ENCODE measurements around the gene COPRS.

COPRS gene, protein sequence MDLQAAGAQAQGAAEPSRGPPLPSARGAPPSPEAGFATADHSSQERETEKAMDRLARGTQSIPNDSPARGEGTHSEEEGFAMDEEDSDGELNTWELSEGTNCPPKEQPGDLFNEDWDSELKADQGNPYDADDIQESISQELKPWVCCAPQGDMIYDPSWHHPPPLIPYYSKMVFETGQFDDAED

DNA sequence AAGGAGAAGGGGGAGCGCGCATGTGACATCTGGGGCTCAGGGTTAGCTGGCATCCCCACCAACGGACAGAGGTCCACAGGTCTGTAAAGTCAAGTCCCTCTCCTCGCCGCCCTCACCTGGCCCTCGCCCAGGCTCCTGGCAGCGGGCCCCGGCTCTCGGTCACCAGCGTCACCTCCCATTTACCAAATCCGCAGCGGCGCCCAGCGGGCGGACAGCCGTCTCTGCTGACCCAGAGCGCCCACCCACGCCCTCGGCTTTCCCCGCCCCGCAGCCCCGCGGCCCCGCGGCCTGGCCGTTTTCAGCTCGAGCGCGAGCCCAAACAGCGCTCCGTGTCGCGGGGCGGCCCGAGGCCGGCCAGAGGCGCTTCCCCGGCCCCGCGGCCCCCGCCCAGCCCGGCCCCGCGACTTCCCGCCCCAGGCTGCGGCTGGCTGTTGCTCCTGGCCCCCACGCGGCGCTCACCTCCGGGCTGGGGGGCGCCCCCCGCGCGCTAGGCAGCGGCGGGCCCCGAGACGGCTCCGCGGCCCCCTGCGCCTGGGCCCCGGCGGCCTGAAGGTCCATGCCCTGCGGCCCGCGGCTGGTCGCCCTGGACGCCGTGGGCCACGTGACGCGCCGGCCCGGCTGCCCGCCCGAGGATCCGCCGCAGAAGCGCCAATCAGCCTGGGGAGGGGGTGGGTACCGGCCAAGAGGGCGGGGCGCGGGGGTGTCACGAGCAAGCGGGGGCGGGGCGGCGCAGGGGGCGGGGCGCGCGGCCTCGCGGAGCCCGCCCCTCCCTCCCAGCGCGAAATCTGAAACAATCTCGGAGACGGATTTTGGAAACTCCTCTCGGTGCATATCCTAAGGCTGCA is at the start of gene COPRS:
Gene COPRS, minus strand, starts transcription at position 603 of the 845 bp plus-strand sequence. Its CDS starts 45 bp downstream, at position 558.
- peaks cover 21% of the 10 kb centered on the region for H3K4me1 Mint-ChIP-seq (ENCODE audit: low read depth)
- no peaks in the 10 kb centered on the region for H3K27me3 Mint-ChIP-seq
- H3K27ac Mint-ChIP-seq: peak within 1 kb of the TSS; percentile 87
- H3K36me3 Mint-ChIP-seq (ENCODE audit: low read depth): peaks cover 41% of the 10 kb centered on the region
- H3K4me3 Mint-ChIP-seq: peak within 1 kb of the TSS; percentile 87
- no peaks in the 10 kb centered on the region for H3K9me3 Mint-ChIP-seq

DNA sequence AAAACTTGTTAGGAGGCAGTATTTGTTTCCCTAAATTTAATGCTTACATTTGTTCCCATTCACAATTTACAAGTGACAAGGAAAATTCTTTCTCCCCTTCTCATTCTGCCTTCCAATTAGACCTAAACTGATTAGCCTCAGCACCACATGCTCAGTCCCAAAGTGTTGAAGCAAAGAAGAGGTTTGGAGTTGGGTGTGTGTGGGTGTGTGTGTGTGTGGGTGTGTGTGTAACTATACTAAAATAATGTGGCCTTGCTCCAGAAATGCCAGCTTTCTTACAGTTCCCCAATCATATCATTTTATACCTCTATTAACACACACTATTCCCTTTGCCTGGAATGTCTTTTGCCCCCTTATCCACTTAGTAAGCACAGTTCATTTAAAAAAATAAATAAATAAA is 49.3 kb upstream of the COPRS start:
- H3K4me1 Mint-ChIP-seq (ENCODE audit: low read depth): peaks cover 20% of the 10 kb centered on the region
- H3K27ac Mint-ChIP-seq: no peak overlapping the region
- H3K9me3 Mint-ChIP-seq: no peaks in the 10 kb centered on the region
- peaks cover 21% of the 10 kb centered on the region for H3K27me3 Mint-ChIP-seq
- H3K4me3 Mint-ChIP-seq: no peak overlapping the region
- H3K36me3 Mint-ChIP-seq (ENCODE audit: low read depth): no peaks in the 10 kb centered on the region

DNA sequence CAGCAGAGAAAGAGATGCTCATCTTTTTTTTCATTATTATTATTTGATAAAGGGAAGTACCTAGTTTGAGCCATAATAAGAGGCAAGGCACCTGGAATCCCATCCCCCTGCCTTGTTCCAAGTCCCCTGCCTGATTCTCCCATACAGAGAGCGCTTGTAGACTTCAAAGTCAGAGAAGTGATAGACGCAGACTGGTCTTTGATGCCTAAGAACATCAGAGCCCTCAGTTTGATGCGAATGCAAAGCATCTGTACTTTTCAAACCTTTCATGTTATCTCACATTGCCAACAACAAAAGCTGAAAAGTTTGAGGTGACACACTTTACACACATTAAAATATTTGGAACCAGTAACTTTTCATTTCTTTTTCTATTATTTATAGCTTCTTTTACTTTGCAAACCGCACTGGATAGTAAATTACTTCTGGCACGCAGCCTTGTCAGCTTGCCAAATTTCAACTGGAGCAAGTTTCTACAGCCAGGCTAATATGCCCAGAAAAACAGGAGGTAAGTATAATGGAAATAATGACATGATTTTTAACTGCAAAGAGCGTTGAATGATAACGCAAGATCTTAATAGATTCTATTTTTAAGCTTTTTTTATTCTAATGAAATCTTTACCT is 48.4 kb upstream of the COPRS start:
- peak overlapping the region; percentile 26 for H3K27ac Mint-ChIP-seq
- peaks cover 20% of the 10 kb centered on the region for H3K27me3 Mint-ChIP-seq
- peaks cover 26% of the 10 kb centered on the region for H3K4me1 Mint-ChIP-seq (ENCODE audit: low read depth)

DNA sequence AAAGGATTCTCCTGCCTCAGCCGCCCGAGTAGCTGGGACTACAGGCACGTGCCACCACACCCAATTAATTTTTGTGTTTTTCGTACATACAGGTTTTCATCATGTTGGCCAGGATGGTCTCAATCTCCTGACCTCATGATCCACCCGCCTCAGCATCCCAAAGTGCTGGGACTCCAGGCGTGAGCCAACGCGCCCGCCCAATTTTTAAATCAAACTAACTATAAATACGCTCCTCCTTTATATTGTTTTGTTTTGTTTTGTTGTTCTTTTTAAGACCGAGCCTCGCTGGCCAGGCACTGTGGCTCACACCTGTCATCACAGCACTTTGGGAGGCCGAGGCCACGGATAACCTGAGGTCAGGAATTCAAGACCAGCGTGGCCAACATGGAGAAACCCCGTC is 44.4 kb upstream of the COPRS start:
- Mint-ChIP-seq H3K36me3 (ENCODE audit: low read depth) (peaks cover 5% of the 10 kb centered on the region), H3K4me3 (no peak overlapping the region), H3K27me3 (peaks cover 6% of the 10 kb centered on the region), H3K27ac (no peak overlapping the region), H3K9me3 (no peaks in the 10 kb centered on the region), H3K4me1 (ENCODE audit: low read depth) (peaks cover 32% of the 10 kb centered on the region)

More for the DNA sequence above, 48.4 kb upstream of the COPRS start:
- Mint-ChIP-seq H3K4me3 (no peak overlapping the region), H3K9me3 (no peaks in the 10 kb centered on the region), H3K36me3 (ENCODE audit: low read depth) (no peaks in the 10 kb centered on the region)

DNA sequence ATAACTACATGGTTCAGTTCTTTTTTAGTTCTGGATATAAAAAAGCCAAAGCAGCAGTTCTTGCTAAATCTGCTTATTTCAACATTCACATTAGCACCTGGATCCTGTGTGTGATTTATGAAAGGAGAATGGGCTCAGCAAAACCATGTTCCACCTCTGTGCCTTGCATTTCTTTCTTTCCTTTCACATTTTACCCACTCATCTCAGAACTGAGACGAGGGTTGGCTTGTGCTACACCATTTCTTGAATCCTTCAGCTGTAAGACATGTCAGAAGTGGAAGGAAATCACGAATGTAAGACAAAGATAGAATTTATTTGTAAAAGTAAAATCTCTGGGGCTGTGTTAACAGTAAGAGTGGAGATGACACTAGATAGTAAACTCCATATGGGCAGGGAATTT is 43.6 kb upstream of the COPRS start:
- Mint-ChIP-seq H3K27ac (no peak overlapping the region), H3K27me3 (peaks cover 6% of the 10 kb centered on the region), H3K4me1 (ENCODE audit: low read depth) (peaks cover 30% of the 10 kb centered on the region), H3K4me3 (no peak overlapping the region), H3K9me3 (no peaks in the 10 kb centered on the region), H3K36me3 (ENCODE audit: low read depth) (peaks cover 10% of the 10 kb centered on the region)

DNA sequence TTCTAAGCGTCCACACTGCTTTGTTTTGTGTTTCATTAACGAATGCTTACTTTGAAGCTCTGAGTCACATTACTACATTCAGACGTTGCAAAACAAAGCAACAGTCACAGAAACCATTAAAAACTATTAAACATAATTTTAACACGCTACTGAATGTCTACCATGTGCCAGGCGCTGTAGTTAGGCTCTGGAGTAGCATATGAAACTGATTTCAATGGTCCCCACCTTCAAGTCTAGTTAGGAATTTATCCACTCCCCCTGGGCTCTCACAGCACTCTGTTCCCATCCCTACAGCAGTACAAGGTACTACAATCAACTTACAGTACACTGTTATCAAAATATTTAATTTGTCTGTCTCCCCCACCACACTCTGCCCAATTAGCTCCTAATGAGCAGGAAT is 41.8 kb upstream of the COPRS start:
- H3K4me1 Mint-ChIP-seq (ENCODE audit: low read depth): peaks cover 28% of the 10 kb centered on the region
- no peaks in the 10 kb centered on the region for H3K9me3 Mint-ChIP-seq
- no peaks in the 10 kb centered on the region for H3K27me3 Mint-ChIP-seq
- H3K36me3 Mint-ChIP-seq (ENCODE audit: low read depth): peaks cover 26% of the 10 kb centered on the region
- H3K27ac Mint-ChIP-seq: no peak overlapping the region
- no peak overlapping the region for H3K4me3 Mint-ChIP-seq

DNA sequence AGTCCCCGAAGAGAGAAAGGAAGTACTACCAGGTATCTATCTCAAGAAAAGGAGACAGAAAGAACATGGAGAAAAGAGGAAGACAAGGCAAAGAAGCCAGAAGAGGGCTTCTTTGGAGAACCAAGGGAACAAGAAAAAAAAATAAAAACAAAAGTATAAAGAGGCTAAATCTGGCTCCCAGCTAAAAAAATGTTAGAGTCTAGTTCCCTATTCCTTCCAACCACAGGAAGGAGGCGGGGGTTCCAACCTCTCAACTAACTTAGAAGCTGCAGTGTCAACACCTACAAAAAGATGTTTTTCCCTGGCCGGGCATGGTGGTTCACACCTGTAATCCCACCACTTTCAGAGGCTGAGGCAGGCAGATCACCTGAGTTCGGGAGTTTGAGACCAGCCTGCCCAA is 29.1 kb upstream of the COPRS start:
- no peaks in the 10 kb centered on the region for H3K9me3 Mint-ChIP-seq
- H3K36me3 Mint-ChIP-seq (ENCODE audit: low read depth): peaks cover 66% of the 10 kb centered on the region
- peaks cover 8% of the 10 kb centered on the region for H3K4me1 Mint-ChIP-seq (ENCODE audit: low read depth)
- no peak overlapping the region for H3K4me3 Mint-ChIP-seq
- no peaks in the 10 kb centered on the region for H3K27me3 Mint-ChIP-seq
- peak overlapping the region; percentile 29 for H3K27ac Mint-ChIP-seq

DNA sequence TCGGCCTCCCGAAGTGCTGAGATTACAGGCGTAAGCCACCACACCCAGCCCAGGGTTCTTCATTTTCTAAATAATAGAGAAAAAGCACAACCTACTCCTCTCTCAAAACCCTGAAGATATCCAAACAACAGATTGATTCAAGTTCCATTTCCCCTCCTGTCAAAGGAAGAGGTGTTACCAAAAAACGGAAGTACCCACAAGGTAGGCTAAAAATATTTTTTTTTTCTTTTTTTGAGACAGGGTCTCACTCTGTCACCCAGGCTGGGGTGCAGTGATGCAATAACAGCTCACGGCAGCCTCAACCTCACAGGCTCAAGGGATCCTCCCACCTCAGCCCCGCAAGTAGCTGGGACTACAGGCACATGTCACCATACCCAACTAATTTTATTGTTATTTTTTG is 23.5 kb upstream of the COPRS start:
- Mint-ChIP-seq H3K4me3 (no peak overlapping the region), H3K9me3 (no peaks in the 10 kb centered on the region), H3K4me1 (ENCODE audit: low read depth) (peaks cover 46% of the 10 kb centered on the region), H3K27me3 (no peaks in the 10 kb centered on the region), H3K27ac (peak overlapping the region; percentile 52), H3K36me3 (ENCODE audit: low read depth) (peaks cover 76% of the 10 kb centered on the region)

DNA sequence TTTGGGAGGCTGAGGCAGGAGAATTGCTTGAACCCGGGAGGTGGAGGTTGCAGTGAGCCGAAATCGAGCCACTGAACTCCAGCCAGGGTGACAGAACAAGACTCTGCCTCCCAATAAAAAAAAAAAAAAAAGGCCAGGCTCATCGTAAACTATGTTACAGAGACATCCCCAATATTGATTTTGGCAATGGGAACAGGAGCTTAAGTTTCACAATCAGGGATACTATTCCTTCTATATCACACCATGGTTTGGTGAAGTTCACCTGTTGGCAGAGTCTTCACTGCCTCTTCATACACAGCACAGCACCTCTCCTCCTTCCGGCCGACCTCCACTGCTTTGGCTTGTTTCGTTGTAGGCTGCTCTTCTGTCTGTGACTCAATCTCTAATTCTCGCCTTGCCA is 21.3 kb upstream of the COPRS start:
- no peak overlapping the region for H3K4me3 Mint-ChIP-seq
- no peaks in the 10 kb centered on the region for H3K9me3 Mint-ChIP-seq
- peaks cover 52% of the 10 kb centered on the region for H3K4me1 Mint-ChIP-seq (ENCODE audit: low read depth)
- H3K27ac Mint-ChIP-seq: peak overlapping the region; percentile 69
- no peaks in the 10 kb centered on the region for H3K27me3 Mint-ChIP-seq
- peaks cover 78% of the 10 kb centered on the region for H3K36me3 Mint-ChIP-seq (ENCODE audit: low read depth)

DNA sequence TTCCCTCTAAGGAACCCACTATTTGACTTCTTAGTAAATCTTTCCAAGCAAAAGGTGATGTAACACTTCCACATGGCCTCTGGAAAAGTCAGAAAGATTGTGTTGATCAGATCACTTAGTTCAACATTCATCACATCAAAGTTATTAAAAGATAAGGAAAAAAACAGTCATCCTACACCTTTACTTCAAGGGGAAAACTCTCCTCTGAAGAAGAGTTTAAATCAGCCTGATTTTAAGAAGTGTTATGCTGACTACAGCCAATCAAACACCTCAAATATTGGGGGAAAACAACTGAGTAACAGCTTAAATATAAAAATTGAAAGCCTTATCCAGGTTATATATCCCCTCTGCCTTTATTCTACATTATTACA is 19.6 kb upstream of the COPRS start:
- H3K9me3 Mint-ChIP-seq: no peaks in the 10 kb centered on the region
- H3K4me1 Mint-ChIP-seq (ENCODE audit: low read depth): peaks cover 52% of the 10 kb centered on the region
- H3K27ac Mint-ChIP-seq: peak overlapping the region; percentile 95
- H3K4me3 Mint-ChIP-seq: peak overlapping the region; percentile 71
- no peaks in the 10 kb centered on the region for H3K27me3 Mint-ChIP-seq
- H3K36me3 Mint-ChIP-seq (ENCODE audit: low read depth): peaks cover 79% of the 10 kb centered on the region

DNA sequence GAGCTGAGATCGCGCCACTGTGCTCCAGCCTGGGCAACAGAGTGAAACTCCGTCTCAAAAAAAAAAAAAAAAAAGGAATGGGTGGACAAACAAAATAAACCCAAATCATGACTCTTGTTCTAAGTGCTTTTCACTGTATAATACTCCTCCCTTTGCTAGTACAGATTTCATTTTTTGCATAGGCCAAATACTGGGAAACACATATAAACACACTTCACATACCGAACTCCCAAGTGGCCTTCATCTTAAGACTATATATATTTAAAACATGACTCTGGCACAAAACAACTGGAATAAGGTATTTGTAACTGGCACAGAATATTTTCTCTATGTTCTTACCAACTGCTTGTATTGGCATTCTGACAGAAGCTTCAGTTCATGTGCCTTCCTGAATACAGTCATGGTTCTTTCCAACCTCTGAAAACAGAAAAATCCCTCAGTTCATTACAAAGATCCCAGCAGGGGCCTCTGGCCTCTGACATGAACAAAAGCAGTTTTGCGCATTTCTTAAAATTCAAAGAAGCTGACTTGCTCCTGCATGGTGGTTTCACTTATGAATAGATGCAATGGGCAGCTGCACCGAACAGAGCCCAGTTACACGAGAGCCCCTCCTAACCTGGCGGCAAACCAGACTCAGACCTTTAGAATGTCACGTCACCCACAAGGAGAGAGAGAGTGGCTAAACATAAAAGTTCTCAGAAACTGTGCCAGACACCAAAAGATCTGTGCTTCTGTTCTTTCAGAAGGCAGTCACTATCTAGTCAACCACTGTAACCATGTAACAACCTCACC is 19.1 kb upstream of the COPRS start:
- Mint-ChIP-seq H3K36me3 (ENCODE audit: low read depth) (peaks cover 81% of the 10 kb centered on the region), H3K27me3 (no peaks in the 10 kb centered on the region), H3K9me3 (no peaks in the 10 kb centered on the region), H3K27ac (peak overlapping the region; percentile 95), H3K4me3 (peak overlapping the region; percentile 71), H3K4me1 (ENCODE audit: low read depth) (peaks cover 48% of the 10 kb centered on the region)

DNA sequence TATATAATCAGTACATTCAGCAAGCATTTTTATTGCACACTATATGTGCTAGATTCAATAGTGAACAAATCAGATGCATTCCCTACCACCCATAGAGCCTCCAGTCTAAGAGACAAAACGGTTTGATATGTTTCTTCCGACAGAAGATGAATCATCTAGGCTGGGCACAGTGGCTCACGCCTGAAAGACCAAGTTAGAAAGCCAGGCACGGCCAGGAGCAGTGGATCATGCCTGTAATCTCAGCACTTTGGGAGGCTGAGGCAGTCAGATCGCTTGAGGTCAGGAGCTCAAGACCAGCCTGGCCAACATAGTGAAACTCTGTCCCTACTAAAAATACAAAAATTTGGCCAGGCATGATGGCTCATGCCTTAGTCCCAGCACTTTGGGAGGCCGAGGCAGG is 18.3 kb upstream of the COPRS start:
- H3K9me3 Mint-ChIP-seq: no peaks in the 10 kb centered on the region
- peaks cover 42% of the 10 kb centered on the region for H3K4me1 Mint-ChIP-seq (ENCODE audit: low read depth)
- H3K36me3 Mint-ChIP-seq (ENCODE audit: low read depth): peaks cover 81% of the 10 kb centered on the region
- peak overlapping the region; percentile 71 for H3K4me3 Mint-ChIP-seq
- H3K27me3 Mint-ChIP-seq: no peaks in the 10 kb centered on the region
- peak overlapping the region; percentile 95 for H3K27ac Mint-ChIP-seq

DNA sequence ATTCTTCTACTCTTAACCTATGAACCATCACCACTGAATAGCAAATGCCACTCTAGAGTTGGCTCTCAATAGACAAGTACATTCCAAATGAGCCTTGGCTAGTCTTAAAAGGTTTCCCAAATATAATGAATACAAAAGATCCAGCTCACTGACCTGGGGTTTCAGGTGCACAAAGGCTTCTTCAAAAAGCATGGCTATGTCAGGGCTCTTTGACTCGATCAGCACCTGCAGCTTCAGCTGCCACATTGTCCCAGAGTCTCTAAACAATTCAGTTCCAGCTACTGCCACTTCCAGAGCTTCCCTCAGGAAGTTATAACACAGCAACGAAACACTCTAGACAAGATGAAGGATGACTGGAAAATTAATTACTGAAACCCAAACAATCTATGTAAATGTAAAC is 16.0 kb upstream of the COPRS start:
- H3K9me3 Mint-ChIP-seq: no peaks in the 10 kb centered on the region
- peaks cover 76% of the 10 kb centered on the region for H3K36me3 Mint-ChIP-seq (ENCODE audit: low read depth)
- H3K4me1 Mint-ChIP-seq (ENCODE audit: low read depth): peaks cover 29% of the 10 kb centered on the region
- H3K27me3 Mint-ChIP-seq: no peaks in the 10 kb centered on the region
- H3K27ac Mint-ChIP-seq: no peak overlapping the region
- H3K4me3 Mint-ChIP-seq: no peak overlapping the region

DNA sequence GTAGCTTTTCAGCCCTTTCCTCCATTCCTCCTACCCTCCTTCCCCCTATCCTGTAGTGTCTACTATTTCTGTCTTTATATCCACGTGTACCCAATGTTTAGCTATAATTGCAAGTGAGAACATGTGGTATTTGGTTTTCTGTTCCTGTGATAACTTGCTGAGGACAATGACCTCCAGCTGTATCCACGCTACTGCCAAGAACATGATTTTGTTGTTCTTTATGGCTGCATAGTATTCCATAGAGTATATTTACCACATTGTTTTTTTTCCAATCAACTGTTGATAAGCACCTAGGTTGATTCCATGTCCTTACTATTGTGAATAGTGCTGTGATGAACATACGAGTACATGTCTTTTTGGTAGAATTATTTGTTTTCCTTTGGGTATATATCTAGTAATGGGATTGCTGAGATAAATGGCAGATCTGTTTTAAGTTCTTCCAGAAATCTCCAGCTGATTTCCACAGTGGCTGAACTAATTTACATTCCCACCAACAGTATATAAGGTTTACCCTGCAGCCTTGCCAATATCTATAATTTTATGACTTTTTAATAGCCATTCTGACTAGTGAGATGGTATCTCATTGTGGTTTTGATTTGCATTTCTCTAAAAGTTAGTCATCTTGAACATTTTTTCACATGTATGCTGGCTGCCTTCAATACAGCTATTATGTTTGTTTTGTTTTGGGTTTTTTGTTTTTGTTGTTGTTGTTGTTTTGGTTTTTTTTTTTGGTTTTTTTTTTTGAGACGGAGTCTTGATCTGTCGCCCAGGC is 10.9 kb upstream of the COPRS start:
- H3K27me3 Mint-ChIP-seq: no peaks in the 10 kb centered on the region
- no peak overlapping the region for H3K4me3 Mint-ChIP-seq
- no peaks in the 10 kb centered on the region for H3K4me1 Mint-ChIP-seq (ENCODE audit: low read depth)
- H3K9me3 Mint-ChIP-seq: no peaks in the 10 kb centered on the region
- H3K27ac Mint-ChIP-seq: no peak overlapping the region
- H3K36me3 Mint-ChIP-seq (ENCODE audit: low read depth): peaks cover 70% of the 10 kb centered on the region

All from stimulated activated naive CD8-positive, alpha-beta T cell treated with anti-CD3 and anti-CD28 coated beads, Interleukin-15, Interleukin-2, amounts not matched to agents 100 ng/mL and 50 ng/mL, for 24 hours (primary cell).